RPMI7951 (cell line): ENCODE data around the gene MYLK. TPM values are rescaled to one million over a fixed set of nuclear protein-coding genes. Genes with fewer than 3 reads are reported as not detected.
A peak's percentile ranks its signal among the peaks of the same experiment; 100 is the strongest.

ENCODE experiments used
- DNase-seq: peaks from one replicate; pipeline ENCODE4 v3.0.0-alpha.2; 2012; ENCODE audit warnings: low read depth
- total RNA-seq: library from RNA; depleted of rRNA; stranded (reverse); fragments of >200 nt; shearing (Covaris generic); gene quantifications from 2 replicates; pipeline ENCODE4 v1.2.3, GENCODE V29; 2014

MYLK gene
- total RNA-seq, 1 experiment from 2014 or later, result 103 TPM

DNA sequence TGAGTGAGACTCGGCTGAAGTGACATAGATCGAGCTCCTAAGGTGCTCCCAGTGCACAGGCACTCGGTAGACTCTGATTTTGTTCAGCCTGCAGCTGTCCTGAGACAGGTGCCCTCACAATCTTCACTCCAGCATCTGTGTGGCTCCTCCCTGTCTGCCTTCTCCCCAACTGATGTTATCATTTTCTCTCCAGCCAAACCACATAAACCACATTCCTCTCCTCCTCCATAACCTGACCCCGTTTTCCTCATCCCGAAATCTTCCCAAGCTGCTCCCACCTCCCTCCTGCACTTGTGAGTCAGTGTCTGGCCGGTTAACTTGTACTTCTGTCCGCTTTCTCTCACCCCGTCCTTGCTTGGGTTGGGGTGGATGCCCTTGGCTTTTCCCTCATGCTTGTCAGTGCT, 206.0 kb downstream of the MYLK start:
- peak; percentile 96 for DNase-seq

DNA sequence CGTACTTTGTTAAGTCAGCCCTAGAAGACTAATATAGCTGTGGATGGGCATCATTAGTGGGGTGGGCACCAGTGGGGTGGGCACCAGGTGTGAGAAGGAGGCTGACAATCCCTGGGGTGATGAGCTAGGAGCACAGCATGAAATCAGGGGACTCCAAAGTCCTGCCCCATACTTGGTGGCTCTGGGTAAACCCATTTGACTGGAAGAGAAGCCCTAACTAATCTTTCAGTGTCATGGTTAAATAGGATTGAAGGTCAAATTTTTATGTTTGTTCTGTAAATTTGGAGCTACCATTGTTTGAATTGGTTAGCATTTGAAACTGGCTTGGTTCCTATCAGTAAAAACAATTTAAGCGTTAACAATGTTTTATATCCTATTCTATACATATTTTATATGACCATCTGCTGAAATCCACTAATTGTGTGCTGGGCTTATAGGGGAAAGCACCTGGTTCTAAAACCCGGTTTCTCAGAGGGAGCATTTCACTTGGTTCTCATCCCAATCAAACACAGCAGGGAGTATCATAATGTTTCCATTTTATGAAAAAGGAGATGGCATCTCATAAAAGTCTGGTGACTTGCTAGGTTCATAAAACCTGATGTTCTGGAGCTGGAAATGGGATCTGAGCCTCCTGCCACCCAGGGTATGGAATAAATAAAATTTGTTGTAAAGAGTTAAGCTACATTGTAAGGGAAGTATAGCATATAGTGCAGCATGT, 211.5 kb downstream of the MYLK start:
- DNase-seq, result no peak

GRCh38 chr3:123670743-123671142, 213.4 kb downstream of the MYLK start:
- DNase-seq, result no peak

GRCh38 chr3:123668906-123669305, 215.2 kb downstream of the MYLK start:
- DNase-seq, result no peak

- DNase-seq, result peak; percentile 75
These were observed 216.3 kb downstream of the MYLK start for GRCh38 chr3:123667784-123668183.

DNA sequence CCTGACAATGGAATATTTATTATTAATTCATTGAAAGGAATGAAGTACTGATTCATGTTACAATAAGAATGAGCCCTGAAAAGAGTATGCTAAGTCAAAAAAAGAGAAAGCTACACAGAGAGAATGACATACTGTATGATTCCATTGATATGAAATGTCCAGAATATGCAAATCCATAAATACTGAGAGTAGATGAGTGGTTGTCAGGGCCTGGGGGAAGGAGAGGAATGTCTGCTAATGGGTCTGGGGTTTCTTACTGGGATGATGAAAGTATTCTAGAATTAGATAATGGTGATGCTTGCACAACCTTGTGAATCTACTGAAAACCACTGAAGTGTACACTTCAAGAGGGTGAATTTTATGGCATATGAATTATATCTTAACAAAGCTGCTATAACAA, 219.4 kb downstream of the MYLK start:
- no peak for DNase-seq

DNA sequence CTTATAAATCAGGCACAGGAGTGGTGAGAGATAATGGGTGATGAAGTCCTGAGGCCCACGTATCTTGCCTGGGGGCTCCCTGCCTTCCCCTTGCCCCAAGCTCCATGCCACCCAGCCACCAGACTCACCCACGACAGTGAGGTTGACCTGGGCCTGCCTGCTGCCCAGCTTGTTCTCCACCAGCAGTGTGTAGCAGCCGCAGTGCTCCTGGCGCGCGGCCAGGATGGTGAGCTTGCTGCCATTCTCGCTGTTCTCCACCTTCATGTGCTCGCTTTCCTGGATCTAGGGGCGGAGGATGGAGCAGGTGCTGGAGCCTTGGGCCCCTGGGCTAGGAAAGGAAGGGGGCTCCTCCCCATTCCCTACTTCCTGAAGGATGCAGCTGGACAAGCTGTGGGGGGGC, 220.2 kb downstream of the MYLK start:
- DNase-seq, result no peak

DNA sequence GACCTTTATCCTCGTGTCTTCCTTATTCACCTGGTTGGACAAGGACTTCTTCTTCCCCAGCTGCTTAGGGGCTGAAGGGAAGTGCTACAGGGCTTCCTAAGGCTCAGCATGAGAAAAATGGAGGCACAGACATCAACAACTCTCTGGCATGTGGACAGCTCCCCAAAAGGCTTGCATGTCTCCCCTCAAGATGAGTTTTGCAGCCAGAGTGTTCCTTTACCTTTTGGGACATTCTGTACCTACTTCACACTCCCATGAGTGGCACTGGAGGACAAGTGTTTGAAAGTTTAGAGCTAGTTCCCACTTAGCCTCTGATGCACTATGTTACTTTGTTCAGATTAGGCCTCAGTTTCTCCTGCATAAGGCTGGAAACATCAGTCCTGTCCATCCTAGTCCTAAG, 222.2 kb downstream of the MYLK start:
- no peak for DNase-seq

DNA sequence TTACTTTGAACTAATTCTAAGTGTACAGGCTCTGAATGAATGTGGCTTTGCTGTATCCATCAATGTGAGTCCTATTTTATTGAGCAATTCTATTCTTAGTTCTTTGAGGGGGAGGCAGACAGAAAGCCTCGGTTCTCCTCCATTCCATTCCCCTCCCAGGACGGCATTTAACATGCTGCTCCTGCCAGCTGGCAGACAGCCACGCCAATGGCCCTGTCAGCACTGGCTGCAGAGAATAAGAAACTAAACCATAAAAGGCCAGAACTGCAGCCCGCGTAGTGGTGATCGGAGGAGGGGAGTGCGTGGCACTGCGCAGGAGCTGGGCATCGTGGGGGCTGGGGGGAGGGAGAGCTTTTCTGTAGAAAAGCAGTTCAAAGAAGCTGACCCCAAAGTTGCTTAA, 223.2 kb downstream of the MYLK start:
- peak; percentile 98 for DNase-seq

GRCh38 chr3:123660141-123660675, 223.9 kb downstream of the MYLK start:
- DNase-seq, result no peak

- DNase-seq, result no peak
These were observed 225.3 kb downstream of the MYLK start for GRCh38 chr3:123658852-123659206.

GRCh38 chr3:123658118-123658851, 225.8 kb downstream of the MYLK start:
- DNase-seq, result peak; percentile 67

DNA sequence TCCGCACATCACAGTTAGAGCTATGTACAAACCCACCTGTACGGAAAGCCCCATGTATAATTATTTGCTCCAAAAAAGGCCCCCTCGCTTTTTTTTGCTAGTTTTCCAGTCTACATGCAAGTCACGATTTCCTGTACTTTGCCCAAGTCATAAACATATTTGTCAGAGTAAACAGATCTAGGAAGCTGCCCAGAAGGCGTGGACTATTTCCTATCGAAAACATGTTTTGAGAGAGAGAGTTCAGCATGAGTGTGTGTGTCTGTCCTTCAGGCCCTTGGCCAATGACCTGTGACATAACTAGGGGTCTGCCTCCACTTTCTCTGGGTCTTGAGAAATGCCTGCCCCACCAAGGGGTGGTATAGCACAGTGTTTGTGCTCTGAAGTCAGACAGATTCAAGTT, 226.6 kb downstream of the MYLK start:
- no peak for DNase-seq

GRCh38 chr3:123657111-123657510, 227.0 kb downstream of the MYLK start:
- no peak for DNase-seq

GRCh38 chr3:123656691-123657090, 227.4 kb downstream of the MYLK start:
- no peak for DNase-seq

- DNase-seq, result no peak
These were observed 227.9 kb downstream of the MYLK start for GRCh38 chr3:123656274-123656673.

DNA sequence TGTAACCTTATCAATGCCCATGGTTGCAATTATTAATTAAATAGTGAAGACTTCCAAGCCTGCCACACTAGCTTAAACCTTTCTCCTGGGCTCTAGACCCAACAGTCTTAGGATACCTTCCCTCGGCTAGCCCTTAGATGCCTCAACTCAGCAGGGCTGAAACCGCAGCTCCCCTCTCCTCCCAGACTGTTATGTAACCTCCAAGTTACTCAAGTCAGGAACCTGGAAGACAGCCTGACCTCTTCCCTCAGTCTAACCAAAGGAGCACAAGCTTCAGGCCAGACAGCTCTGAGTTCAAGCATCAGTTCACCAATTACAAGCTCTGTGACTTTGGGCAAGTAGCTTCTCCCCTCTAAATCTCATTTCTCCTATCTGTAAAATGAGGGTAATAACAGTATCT, 228.7 kb downstream of the MYLK start:
- peak; percentile 11 for DNase-seq

DNA sequence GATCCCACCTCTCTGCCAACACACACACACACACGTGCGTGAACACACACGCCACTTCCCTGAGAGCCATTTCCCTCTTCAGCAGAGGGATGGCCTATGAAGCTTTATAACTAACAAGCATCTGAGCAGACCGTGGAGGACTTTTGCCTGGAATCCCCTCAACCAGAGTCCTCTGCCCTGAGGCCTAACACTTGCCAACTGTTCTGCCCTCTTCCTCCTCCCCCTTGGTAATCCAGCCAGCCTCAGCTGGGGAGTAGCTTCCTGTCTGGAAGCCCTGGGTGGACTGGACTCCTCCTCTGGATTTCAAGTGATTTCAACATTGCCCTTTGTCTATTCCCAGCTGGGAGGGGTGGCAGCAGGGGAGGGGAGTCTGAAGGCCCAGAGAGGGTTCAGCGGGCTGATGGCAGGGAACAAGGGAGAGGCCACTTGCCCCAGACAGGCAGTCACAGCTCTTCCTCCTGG, 230.9 kb downstream of the MYLK start:
- peak; percentile 96 for DNase-seq

- DNase-seq, result peak; percentile 75
These were observed 231.7 kb downstream of the MYLK start for GRCh38 chr3:123652342-123652984.

- peak; percentile 64 for DNase-seq
These were observed 232.4 kb downstream of the MYLK start for GRCh38 chr3:123651449-123652341.

DNA sequence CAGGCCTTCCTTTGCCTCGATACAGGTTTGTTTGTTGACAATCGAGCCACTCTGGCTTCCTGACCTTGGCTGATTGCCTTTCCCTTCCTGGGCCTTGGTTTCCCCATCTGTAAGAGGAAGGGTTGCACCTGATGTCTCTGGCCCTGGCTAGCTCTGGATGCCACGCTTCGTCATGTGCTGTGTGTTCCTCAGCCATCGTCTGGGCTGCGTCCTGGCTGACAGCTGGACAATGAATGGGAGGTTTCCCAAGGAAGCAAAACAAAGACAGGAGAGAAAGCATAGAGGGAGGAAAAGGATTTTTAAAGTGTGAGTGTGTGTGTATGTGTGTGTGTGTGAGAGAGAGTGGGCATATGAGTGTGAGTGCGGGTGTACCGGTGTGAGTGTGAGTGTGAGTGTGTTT, 234.0 kb downstream of the MYLK start:
- DNase-seq, result no peak
